ENCODE data around the gene GAL.

DNA sequence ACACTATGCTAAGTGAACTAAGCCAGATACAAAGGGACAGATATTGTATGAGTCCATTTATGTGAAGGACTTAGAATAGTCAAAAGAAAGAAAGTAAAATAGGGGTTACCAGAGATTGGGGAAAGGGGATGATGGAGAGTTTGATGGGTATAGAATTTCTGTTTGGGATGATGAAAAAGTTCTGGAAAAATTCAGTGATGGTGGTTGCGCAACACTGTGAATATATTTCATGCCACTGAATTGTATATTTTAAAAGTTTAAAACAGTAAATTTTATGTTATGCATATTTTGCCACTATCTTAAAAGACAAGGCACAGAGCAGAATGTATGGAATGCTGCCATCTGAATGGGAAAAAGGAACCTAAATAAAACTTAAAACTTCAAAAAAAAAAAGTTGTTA is 37.8 kb downstream of the GAL start:
- TF ChIP-seq, protein P1, sequence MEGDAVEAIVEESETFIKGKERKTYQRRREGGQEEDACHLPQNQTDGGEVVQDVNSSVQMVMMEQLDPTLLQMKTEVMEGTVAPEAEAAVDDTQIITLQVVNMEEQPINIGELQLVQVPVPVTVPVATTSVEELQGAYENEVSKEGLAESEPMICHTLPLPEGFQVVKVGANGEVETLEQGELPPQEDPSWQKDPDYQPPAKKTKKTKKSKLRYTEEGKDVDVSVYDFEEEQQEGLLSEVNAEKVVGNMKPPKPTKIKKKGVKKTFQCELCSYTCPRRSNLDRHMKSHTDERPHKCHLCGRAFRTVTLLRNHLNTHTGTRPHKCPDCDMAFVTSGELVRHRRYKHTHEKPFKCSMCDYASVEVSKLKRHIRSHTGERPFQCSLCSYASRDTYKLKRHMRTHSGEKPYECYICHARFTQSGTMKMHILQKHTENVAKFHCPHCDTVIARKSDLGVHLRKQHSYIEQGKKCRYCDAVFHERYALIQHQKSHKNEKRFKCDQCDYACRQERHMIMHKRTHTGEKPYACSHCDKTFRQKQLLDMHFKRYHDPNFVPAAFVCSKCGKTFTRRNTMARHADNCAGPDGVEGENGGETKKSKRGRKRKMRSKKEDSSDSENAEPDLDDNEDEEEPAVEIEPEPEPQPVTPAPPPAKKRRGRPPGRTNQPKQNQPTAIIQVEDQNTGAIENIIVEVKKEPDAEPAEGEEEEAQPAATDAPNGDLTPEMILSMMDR (IDR thresholded peaks at IDR 0.05) = no peak
- no peak for TF ChIP-seq POLR2A (IDR thresholded peaks at IDR 0.05)

Measured in Peyer's patch (tissue), 4 donors.